Stomach smooth muscle (tissue), 2 donors: ENCODE results near the gene RPS16.

Experiments
- H3K27ac ChIP-seq: one replicate; pipeline ENCODE4 v1.7.0; 2013; ENCODE audit warnings: mild to moderate bottlenecking, low read length, inconsistent platforms
- H3K27me3 ChIP-seq, 2 donors: one replicate each; pipeline ENCODE4 v1.7.0; 2013; ENCODE audit warnings: low read length in 2 of 2; ENCODE audit not compliant: insufficient read depth in 2 of 2, control insufficient read depth in 1 of 2
- H3K36me3 ChIP-seq, 2 donors: one replicate each; pipeline ENCODE4 v1.7.0; 2013; ENCODE audit warnings: low read length in 2 of 2; ENCODE audit not compliant: control insufficient read depth in 2 of 2, insufficient read depth in 2 of 2
- H3K4me1 ChIP-seq: one replicate; pipeline ENCODE4 v1.7.0; 2013; ENCODE audit warnings: low read length; ENCODE audit not compliant: control insufficient read depth, insufficient read depth
- H3K4me3 ChIP-seq, 2 donors: one replicate each; pipeline ENCODE4 v1.7.0; 2013; ENCODE audit warnings: low read length in 2 of 2
- H3K9ac ChIP-seq, 2 donors: one replicate each; pipeline ENCODE4 v1.7.0; 2013; ENCODE audit warnings: low read length in 2 of 2, mild to moderate bottlenecking in 1 of 2
- H3K9me3 ChIP-seq, 2 donors: one replicate each; pipeline ENCODE4 v1.7.0; 2013; ENCODE audit warnings: low read length in 2 of 2; ENCODE audit not compliant: control insufficient read depth in 2 of 2
- donor health status: healthy.
- donor health status: Pancreatic carcinoma.

The RPS16 gene

GRCh38 chr19:39448271-39448670, 12.5 kb upstream of the RPS16 start:
- Histone ChIP-seq H3K9ac (peak overlapping the region in 1 of 2 donors; percentile 0), H3K9me3 (no peaks in the 10 kb centered on the region), H3K4me1 (peaks cover 34% of the 10 kb centered on the region), H3K4me3 (no peak overlapping the region), H3K27ac (no peak overlapping the region), H3K36me3 (peaks cover 4 to 17% of the 10 kb centered on the region in 2 donors), H3K27me3 (no peaks in the 10 kb centered on the region)

- Histone ChIP-seq H3K36me3 (peaks cover 0 to 7% of the 10 kb centered on the region in 2 donors), H3K9ac (peak overlapping the region; percentile 84 to 100), H3K27ac (no peak overlapping the region), H3K27me3 (no peaks in the 10 kb centered on the region), H3K4me3 (peak overlapping the region; percentile 94 to 100), H3K9me3 (no peaks in the 10 kb centered on the region), H3K4me1 (peaks cover 34% of the 10 kb centered on the region)
These were observed 10.8 kb upstream of the RPS16 start for GRCh38 chr19:39446365-39447084.

DNA sequence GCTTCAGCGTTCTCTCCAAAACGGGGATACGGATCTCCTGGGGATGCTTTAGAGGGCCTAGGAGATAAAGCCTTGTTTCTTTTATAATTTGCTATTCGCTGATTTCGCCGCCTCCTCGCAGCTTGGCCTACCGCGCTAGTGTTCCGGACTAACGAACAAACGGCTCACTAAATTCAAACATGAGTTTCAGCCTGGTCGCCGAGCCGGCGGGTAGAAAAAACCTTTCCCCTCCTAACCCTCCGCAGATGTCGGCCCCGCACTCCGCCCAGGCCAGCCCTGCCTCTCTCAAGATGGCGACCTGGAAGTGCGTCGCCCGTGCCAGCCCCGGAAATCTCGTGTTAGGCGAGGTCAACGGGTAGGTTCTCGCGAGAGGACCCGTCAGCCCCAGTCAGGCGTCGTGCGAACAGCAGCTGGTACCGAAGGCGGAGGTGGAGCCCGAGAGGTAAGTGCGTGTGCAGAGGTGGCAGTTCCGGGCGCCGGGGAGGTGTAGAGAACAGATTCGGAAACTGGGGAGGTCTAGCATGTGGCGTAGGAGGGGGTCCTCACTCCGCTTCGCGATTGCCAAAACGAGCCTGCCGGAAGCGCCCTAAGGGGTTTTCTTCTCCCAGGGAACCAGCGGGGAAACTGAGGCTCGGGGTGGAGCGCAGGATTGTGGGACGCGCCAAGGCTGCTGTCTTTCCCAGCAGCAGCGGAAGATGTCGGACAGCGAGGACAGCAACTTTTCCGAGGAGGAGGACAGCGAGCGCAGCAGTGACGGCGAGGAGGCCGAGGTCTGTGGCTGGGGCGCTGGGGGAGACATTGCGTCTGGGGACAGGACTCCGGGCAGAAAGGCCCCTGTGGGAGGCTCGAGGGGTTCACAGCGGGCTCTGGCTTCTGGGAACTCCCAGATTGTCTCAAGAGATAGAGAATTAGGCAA, 9.7 kb upstream of the RPS16 start, which contains the start of gene SUPT5H:
SUPT5H (plus strand) TSS at position 387 of the 916 bp plus-strand sequence; CDS start at position 696, 309 bp downstream.
- H3K27ac ChIP-seq: peak within 1 kb of the TSS; percentile 95
- H3K27me3 ChIP-seq: peaks cover 0 to 2% of the 10 kb centered on the region in 2 donors
- peaks cover 33% of the 10 kb centered on the region for H3K4me1 ChIP-seq
- no peaks in the 10 kb centered on the region for H3K9me3 ChIP-seq
- H3K36me3 ChIP-seq: peaks cover 0 to 7% of the 10 kb centered on the region in 2 donors
- peak within 1 kb of the TSS; percentile 94 to 100 for H3K4me3 ChIP-seq
- peak within 1 kb of the TSS; percentile 84 to 100 for H3K9ac ChIP-seq

DNA sequence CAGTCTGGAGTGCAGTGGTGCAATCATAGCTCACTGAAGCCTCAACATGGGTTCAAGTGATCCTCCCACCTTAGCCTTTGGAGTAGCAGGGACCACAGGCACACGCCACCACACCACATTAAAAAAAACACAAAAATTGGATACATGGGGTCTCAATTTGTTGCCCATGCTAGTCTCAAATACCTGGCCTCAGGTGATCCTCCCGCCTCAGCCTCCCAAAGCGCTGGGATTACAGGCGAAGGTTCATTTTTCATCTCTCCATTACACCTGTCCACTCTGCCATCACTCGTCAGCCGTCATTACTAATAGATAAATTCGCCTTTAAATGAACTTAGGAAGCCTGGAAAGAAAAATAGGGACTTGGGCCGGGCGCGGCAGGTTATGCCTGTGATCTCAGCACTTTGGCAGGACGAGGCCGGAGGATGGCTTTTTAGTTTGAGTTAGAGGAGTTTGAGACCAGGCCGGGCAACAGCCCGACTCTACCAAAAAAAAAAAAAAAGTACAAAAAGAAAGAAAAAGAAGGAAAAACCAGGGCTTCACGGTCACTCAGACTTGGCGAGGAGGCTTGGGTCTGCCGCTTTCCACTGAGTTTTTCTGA, 8.9 kb upstream of the RPS16 start:
- Histone ChIP-seq H3K27me3 (peaks cover 0 to 2% of the 10 kb centered on the region in 2 donors), H3K4me1 (peaks cover 31% of the 10 kb centered on the region), H3K9ac (peak overlapping the region; percentile 84 to 100), H3K27ac (peak overlapping the region; percentile 95), H3K9me3 (no peaks in the 10 kb centered on the region), H3K4me3 (peak overlapping the region; percentile 94 to 100), H3K36me3 (peaks cover 0 to 7% of the 10 kb centered on the region in 2 donors)

- no peak overlapping the region for H3K9ac ChIP-seq
These were observed 2.7 kb upstream of the RPS16 start for GRCh38 chr19:39438270-39438934.

GRCh38 chr19:39436350-39436716, 584 bp upstream of the RPS16 start:
- no peaks in the 10 kb centered on the region for H3K9me3 ChIP-seq
- peaks cover 3 to 6% of the 10 kb centered on the region in 2 donors for H3K27me3 ChIP-seq
- H3K9ac ChIP-seq: peak overlapping the region; percentile 89 to 97
- H3K4me1 ChIP-seq: peaks cover 31% of the 10 kb centered on the region
- H3K27ac ChIP-seq: peak overlapping the region; percentile 79
- H3K4me3 ChIP-seq: peak overlapping the region; percentile 87 to 98
- H3K36me3 ChIP-seq: peaks cover 19 to 22% of the 10 kb centered on the region in 2 donors

More at GRCh38 chr19:39438270-39438934, 2.7 kb upstream of the RPS16 start:
- peaks cover 3 to 6% of the 10 kb centered on the region in 2 donors for H3K27me3 ChIP-seq
- peaks cover 29% of the 10 kb centered on the region for H3K4me1 ChIP-seq
- no peak overlapping the region for H3K4me3 ChIP-seq
- H3K36me3 ChIP-seq: peaks cover 11 to 12% of the 10 kb centered on the region in 2 donors
- no peak overlapping the region for H3K27ac ChIP-seq
- H3K9me3 ChIP-seq: no peaks in the 10 kb centered on the region

GRCh38 chr19:39434123-39435076, 1.3 kb downstream of the RPS16 start:
- peaks cover 3 to 4% of the 10 kb centered on the region in 2 donors for H3K27me3 ChIP-seq
- H3K27ac ChIP-seq: no peak overlapping the region
- no peaks in the 10 kb centered on the region for H3K9me3 ChIP-seq
- H3K9ac ChIP-seq: peak overlapping the region; percentile 42 to 99
- H3K4me3 ChIP-seq: peak overlapping the region; percentile 98 to 99
- peaks cover 34% of the 10 kb centered on the region for H3K4me1 ChIP-seq
- H3K36me3 ChIP-seq: peaks cover 24 to 28% of the 10 kb centered on the region in 2 donors

- peak overlapping the region in 1 of 2 donors; percentile 98 for H3K4me3 ChIP-seq
These were observed 2.2 kb downstream of the RPS16 start for GRCh38 chr19:39433480-39434079.

GRCh38 chr19:39432677-39433025, 3.1 kb downstream of the RPS16 start:
- Histone ChIP-seq H3K4me1 (peaks cover 49% of the 10 kb centered on the region), H3K9me3 (no peaks in the 10 kb centered on the region), H3K4me3 (no peak overlapping the region), H3K27me3 (peaks cover 0 to 2% of the 10 kb centered on the region in 2 donors), H3K36me3 (peaks cover 24 to 28% of the 10 kb centered on the region in 2 donors), H3K9ac (no peak overlapping the region), H3K27ac (no peak overlapping the region)

More at GRCh38 chr19:39433480-39434079, 2.2 kb downstream of the RPS16 start:
- Histone ChIP-seq H3K27ac (no peak overlapping the region), H3K9me3 (no peaks in the 10 kb centered on the region), H3K36me3 (peaks cover 24 to 28% of the 10 kb centered on the region in 2 donors), H3K4me1 (peaks cover 40% of the 10 kb centered on the region), H3K9ac (peak overlapping the region in 1 of 2 donors; percentile 13), H3K27me3 (peaks cover 3 to 4% of the 10 kb centered on the region in 2 donors)
